GM12878 (cell line): ENCODE results near the gene PROSER2.

ENCODE experiments used
- ATF3 ChIP-seq: IDR thresholded peaks from 2 replicates; pipeline ENCODE4 v1.6.1; 2011; ENCODE audit warnings: low read depth, mild to moderate bottlenecking, low read length, moderate library complexity, borderline replicate concordance; ENCODE audit errors: extremely low read depth
- CTCF ChIP-seq, 3 experiments: IDR thresholded peaks in 2 of 3; conservative IDR thresholded peaks in 1 of 3; 2 replicates each; pipeline ENCODE4 v1.5.1; 2011; ENCODE audit warnings: low read depth in 3 of 3, low read length in 3 of 3, mild to moderate bottlenecking in 3 of 3, control low read depth in 2 of 3, moderate library complexity in 2 of 3, inconsistent platforms in 1 of 3, mixed read lengths in 1 of 3; ENCODE audit not compliant: control insufficient read depth in 2 of 3, insufficient read depth in 1 of 3; ENCODE audit errors: extremely low read depth in 1 of 3
- EZH2 ChIP-seq: IDR thresholded peaks from 2 replicates; pipeline ENCODE4 v1.6.1; 2012; ENCODE audit warnings: low read depth, mild to moderate bottlenecking, control low read depth, inconsistent platforms, low read length, borderline replicate concordance; ENCODE audit not compliant: control insufficient read depth
- GABPA ChIP-seq: IDR thresholded peaks from 2 replicates; pipeline ENCODE4 v1.6.1; 2014; ENCODE audit warnings: antibody characterized with exemption, low read depth, mild to moderate bottlenecking, inconsistent platforms
- NRF1 ChIP-seq: conservative IDR thresholded peaks from 2 replicates; pipeline ENCODE4 v1.6.1; 2011; ENCODE audit warnings: mild to moderate bottlenecking, low read depth, low read length, improper control_type of control experiment
- TAF1 ChIP-seq: IDR thresholded peaks from 2 replicates; pipeline ENCODE4 v1.6.1; 2011; ENCODE audit warnings: mild to moderate bottlenecking, low read depth, low read length, borderline replicate concordance
- YY1 ChIP-seq: IDR thresholded peaks from 2 replicates; pipeline ENCODE4 v1.6.1; 2011; ENCODE audit warnings: low read depth, mild to moderate bottlenecking, low read length
- ZBTB11 ChIP-seq: fragments of 450-650 bp; formaldehyde crosslinking; IDR thresholded peaks from 2 replicates; pipeline ENCODE4 v1.5.0; 2022; ENCODE audit warnings: mild to moderate bottlenecking, missing genetic modification characterization
- ZBTB33 ChIP-seq: fragments of 450-650 bp; IDR thresholded peaks from 2 replicates; pipeline ENCODE4 v1.6.1; 2017; ENCODE audit warnings: mild to moderate bottlenecking

- no peak for TF ChIP-seq ZBTB11 (CRISPR knock-in tag)
- no peak for TF ChIP-seq CTCF (IDR thresholded peaks at IDR 0.05 in 2 of 3, conservative IDR thresholded peaks at IDR 0.05 in 1 of 3; ENCODE audit: control insufficient read depth in 2 of 3, extremely low read depth in 1 of 3, insufficient read depth in 1 of 3, low read depth in 3 of 3, low read length in 3 of 3)
- TF ChIP-seq GABPA: no peak
- TF ChIP-seq YY1: no peak
- no peak for TF ChIP-seq TAF1
- TF ChIP-seq NRF1: no peak
- TF ChIP-seq ZBTB33: no peak; the same call in 1 of the 2 replicates
- TF ChIP-seq ATF3: no peak
- no peak for TF ChIP-seq EZH2
These were observed 40.4 kb downstream of the PROSER2 start for GRCh38 chr10:11863353-11864109.
